GM13976 (cell line): Measurements from ENCODE around the gene SPEN.

Experiments
- DNase-seq: peaks from one replicate; pipeline ENCODE4 v3.0.0; 2012; ENCODE audit warnings: low spot score
- in situ Hi-C: fragments of 300-500 bp; cut with MboI; formaldehyde crosslinking; loops from one replicate; pipeline ENCODE4 v1.12.0; 2022; ENCODE audit warnings: low sequenced_read_pairs, mixed read lengths, inconsistent platforms; ENCODE audit not compliant: unreplicated experiment
- TF ChIP-seq, protein P1 (sequence below): IDR thresholded peaks from 2 replicates; pipeline ENCODE4 v1.5.1; 2012; ENCODE audit warnings: borderline replicate concordance, mild to moderate bottlenecking; ENCODE audit not compliant: insufficient read depth; ENCODE audit errors: extremely low read depth, missing control alignments, control extremely low read depth

The SPEN gene

DNA sequence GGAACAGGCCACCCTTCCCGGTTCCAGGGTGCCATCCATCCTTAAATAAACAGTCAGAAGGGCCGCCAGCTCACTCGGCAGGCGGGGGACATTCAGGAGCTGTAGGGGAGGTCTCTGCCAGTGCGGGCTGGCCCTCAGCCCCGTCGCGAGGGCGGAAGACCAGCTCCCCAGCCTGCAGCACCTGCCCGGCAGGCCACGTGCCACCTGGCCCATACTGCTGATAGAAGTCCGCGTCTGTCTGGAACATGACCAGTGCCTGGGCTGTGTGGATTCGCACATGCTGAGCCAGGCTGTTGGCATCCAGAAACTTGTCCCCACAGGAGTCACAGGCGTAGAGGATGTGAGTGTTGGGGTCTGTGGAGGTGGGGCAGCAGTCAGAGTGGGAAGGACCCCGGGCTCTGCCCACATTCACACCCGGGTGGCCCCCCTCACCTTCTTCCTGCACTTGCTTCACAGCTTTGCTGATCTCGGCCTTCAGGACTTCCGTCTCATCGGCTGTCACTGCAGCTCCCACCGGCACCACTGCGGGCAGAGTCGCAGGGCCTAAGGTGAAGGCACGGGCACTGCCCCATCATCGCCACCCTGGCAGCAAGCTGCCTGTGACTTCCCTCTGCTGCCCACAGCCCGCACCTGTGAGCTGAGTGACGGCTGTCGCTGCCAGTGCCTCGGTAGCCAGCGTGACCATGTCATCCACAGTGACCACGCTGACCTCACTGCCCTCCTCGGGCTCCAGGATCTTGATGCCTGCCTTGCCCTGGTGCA, 94.6 kb downstream of the SPEN start:
- TF ChIP-seq, protein P1, sequence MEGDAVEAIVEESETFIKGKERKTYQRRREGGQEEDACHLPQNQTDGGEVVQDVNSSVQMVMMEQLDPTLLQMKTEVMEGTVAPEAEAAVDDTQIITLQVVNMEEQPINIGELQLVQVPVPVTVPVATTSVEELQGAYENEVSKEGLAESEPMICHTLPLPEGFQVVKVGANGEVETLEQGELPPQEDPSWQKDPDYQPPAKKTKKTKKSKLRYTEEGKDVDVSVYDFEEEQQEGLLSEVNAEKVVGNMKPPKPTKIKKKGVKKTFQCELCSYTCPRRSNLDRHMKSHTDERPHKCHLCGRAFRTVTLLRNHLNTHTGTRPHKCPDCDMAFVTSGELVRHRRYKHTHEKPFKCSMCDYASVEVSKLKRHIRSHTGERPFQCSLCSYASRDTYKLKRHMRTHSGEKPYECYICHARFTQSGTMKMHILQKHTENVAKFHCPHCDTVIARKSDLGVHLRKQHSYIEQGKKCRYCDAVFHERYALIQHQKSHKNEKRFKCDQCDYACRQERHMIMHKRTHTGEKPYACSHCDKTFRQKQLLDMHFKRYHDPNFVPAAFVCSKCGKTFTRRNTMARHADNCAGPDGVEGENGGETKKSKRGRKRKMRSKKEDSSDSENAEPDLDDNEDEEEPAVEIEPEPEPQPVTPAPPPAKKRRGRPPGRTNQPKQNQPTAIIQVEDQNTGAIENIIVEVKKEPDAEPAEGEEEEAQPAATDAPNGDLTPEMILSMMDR: no peak
- in situ Hi-C loops: no loop called here
- DNase-seq: peak; percentile 28

DNA sequence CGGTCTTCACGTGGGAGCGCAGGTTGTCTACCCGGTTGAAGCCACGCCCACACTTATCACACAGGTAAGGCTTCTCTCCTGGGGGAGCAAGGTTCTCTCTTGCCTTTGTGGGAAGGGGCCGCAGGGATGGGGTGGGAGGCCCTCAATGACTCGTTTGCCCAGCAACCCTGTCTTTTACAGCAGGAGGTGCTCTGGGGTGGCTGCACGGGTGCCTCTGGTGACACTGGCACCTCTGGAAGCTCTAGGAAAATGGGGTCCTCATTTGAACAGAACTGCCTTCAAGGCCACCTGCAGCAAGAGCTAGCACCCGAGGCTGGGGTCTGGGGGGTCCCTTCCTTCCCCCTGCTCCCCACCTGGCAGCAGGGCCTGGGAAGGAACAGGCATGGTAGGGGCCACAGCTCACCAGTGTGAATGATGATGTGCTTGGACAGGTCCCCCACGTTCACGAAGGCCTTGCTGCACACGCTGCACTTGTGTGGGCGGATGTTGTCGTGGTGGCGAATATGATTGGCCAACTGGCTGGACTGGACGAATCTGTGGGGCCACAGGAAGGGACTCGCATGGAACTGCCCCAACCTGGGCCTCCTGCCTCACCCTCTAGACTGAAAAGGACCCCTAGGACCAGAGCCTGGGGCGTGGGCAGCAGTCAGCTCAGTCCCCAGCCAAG, 95.3 kb downstream of the SPEN start:
- in situ Hi-C loops: no loop called here
- TF ChIP-seq, protein P1: no peak
- DNase-seq: peak; percentile 30

DNA sequence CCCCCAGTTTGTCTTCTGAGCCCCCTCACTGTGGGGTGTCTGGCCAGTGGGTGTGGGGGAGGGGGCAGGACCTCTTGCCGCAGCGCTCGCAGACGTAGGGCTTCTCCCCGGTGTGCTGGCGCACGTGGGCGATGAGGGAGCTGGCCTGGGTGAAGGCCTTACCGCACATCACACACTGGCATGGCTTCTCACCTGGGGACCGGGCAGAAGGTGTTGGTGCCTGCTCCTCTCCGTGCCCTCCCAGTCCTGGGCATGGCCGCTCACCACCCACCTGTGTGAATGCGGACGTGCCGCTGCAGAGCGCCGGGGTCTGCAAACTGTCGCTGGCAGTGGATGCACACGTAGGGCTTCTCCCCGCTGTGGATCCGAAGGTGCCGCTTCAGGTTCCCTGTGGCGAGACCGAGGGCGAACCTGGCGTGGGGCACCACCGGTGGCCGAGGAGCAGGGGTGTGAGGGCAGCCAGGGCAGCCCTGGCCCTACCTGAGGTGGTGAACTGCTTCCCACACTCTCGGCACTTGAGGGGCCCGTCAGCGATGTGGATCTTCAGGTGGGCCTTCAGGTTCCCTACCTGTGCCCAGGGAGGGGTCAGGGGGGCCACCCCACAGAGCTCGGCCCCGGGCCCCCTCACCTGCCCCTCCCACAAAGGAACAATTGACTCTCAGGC, 96.0 kb downstream of the SPEN start:
- in situ Hi-C loops: no loop called here
- DNase-seq: peak; percentile 27
- TF ChIP-seq, protein P1: no peak

DNA sequence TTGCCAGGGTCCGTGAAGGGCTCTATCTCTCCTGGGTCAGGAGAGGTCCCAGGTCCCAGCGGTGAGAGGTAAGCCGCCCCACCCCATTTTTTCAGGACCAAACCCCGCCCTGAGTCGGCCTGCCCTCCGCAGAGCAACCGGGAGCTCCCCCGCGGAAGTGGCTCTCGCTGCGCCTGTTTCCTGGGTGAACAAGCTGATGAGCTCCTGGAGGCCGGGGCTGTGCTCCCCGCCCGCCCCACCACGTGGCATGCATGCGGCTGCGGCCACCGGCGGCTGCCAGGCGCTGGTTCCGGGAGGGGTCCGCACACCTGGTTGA, 96.4 kb downstream of the SPEN start:
- in situ Hi-C loops: no loop called here
- no peak for DNase-seq
- TF ChIP-seq, protein P1: no peak

DNA sequence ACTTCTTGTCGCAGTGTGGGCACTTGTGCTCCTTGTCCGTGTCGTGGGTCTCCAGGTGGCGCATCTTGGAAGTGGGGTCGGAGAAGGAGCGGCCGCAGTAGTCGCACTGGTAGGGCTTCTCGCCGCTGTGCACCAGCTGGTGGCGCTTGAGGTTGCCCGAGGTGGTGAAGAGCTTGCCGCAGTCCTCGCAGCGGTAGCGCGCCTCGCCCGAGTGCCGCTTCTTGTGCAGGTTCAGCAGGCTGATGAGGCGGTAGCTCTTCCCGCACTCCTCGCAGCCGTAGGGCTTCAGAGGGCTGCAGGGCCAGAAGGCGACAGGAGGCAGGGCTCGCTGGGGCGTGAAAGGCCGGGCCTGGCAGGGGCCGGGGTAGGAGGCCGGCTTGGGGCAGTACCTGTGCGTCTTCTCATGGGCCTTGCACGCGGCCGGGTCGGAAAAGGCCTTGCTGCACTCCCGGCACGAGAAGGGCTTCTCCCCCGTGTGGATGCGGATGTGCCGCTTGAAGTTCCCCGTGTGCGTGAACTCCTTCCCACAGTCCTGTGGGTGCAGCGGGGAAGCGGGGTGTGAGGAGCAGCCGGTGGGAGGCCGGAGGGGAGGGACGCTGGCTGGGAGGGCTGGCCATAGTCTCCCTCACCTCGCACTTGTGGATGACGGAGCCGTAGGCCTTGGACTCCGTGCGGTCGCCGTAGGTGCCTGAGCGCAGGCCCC, 97.0 kb downstream of the SPEN start:
- in situ Hi-C loops: no loop called here
- no peak for DNase-seq
- TF ChIP-seq, protein P1: no peak

DNA sequence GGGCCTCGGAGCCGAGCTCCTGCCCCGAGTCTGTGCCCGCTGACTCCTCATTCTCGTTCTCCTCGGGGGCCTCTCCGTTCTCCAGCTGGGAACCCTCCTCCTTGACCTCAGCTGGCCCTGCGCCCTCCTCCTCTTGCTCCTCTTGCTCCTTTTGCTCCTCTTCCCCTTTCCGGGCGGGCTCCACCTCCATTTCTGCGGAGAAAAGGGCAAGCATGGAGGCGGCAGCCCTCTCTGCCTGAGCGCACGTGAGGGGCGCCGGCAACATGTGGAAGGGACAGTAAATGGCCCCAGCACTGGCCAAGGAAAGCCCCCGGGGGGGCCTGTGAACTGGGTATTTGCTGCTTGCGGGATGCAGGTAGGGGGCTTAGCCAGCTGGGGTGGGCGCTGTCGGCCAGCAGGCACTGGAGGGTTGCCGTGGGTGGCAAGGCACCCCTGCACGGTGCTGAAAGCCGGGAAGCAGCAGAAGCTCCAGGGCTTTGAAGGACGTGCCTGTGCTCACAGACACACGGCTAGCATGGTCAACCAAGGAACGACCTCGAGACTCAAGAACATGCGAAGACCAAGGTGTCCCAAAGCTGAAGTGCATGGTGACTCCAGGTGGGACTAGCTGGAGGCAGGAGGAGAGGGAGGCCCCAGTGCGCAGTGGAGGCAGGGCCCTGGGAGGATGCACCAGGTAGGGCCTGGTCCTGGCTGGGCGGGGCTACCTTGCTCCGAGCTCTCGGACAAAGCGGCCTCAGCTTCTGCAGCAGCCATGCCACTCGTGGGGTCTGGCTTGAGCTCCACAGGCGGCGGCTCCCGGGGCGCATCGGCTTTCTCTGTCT, 97.7 kb downstream of the SPEN start:
- DNase-seq: no peak
- TF ChIP-seq, protein P1: no peak
- in situ Hi-C loops: no loop called here
